ENCODE data around the gene PEX11G. TPM values are rescaled to one million over a fixed set of nuclear protein-coding genes. Genes with fewer than 3 reads are reported as not detected.

PEX11G gene
- 1 to 10 TPM; 1.0 to 3.1 (median 1.9) TPM for total RNA-seq

DNA sequence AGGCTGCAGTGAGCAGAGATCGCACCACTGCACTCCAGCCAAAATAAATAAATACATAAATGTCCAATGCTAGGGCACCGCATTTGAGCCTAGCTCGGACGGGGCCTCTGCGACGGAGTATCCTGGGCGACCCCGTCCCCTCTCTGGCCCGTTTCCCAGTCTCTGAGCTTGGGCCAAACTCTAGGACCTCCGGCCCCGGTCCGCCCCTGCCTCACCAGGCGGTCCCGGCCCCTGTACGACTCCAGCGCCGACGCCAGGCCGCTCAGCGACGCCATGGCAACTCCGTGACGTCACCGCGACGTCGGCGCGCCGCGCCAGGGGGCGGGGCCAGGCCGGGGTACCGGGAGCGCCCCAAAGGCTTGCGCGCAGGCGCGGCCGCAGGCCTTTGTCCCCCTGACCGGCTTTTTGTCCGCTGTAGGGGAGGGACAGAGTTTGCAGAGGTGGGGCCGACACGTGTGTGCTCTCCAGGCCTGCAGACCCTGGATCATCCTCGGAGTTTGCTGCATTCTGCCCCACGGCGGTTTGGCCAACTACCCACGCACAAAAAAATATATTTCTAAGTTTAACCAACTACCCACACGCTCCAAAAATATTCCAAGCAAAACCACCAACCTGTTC lies at the start of gene PEX11G:
Gene PEX11G (minus strand): TSS at position 300 of the 618 bp plus-strand sequence. CDS start 25 bp downstream, at position 275.
- Histone ChIP-seq H3K9me3 (no peaks in the 10 kb centered on the region), H3K4me1 (peaks cover 0 to 17% (median 4%) of the 10 kb centered on the region in 3 donors), H3K4me3 (peak within 1 kb of the TSS; percentile 54 to 67), H3K27ac (peak within 1 kb of the TSS; percentile 61 to 88 (median 86)), H3K36me3 (no peaks in the 10 kb centered on the region), H3K27me3 (no peaks in the 10 kb centered on the region)
- TF ChIP-seq, protein P1, sequence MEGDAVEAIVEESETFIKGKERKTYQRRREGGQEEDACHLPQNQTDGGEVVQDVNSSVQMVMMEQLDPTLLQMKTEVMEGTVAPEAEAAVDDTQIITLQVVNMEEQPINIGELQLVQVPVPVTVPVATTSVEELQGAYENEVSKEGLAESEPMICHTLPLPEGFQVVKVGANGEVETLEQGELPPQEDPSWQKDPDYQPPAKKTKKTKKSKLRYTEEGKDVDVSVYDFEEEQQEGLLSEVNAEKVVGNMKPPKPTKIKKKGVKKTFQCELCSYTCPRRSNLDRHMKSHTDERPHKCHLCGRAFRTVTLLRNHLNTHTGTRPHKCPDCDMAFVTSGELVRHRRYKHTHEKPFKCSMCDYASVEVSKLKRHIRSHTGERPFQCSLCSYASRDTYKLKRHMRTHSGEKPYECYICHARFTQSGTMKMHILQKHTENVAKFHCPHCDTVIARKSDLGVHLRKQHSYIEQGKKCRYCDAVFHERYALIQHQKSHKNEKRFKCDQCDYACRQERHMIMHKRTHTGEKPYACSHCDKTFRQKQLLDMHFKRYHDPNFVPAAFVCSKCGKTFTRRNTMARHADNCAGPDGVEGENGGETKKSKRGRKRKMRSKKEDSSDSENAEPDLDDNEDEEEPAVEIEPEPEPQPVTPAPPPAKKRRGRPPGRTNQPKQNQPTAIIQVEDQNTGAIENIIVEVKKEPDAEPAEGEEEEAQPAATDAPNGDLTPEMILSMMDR (IDR thresholded peaks at IDR 0.05), result peak in 2 of 4 experiments; percentile 5 to 7
- TF ChIP-seq POLR2A (IDR thresholded peaks at IDR 0.05), result peak; percentile 71 to 80
- peak; percentile 69 for TF ChIP-seq POLR2AphosphoS5 (IDR thresholded peaks at IDR 0.05)
- no peak for TF ChIP-seq EP300 (IDR thresholded peaks at IDR 0.05)
- WGBS, 2 donors (ENCODE audit: low coverage in 1 of 2), result 0% methylated on average over 7 of the region's 49 CpGs; no CpG with 5 or more reads in 1 of the 2 donors
- peak; percentile 95 for ATAC-seq

DNA sequence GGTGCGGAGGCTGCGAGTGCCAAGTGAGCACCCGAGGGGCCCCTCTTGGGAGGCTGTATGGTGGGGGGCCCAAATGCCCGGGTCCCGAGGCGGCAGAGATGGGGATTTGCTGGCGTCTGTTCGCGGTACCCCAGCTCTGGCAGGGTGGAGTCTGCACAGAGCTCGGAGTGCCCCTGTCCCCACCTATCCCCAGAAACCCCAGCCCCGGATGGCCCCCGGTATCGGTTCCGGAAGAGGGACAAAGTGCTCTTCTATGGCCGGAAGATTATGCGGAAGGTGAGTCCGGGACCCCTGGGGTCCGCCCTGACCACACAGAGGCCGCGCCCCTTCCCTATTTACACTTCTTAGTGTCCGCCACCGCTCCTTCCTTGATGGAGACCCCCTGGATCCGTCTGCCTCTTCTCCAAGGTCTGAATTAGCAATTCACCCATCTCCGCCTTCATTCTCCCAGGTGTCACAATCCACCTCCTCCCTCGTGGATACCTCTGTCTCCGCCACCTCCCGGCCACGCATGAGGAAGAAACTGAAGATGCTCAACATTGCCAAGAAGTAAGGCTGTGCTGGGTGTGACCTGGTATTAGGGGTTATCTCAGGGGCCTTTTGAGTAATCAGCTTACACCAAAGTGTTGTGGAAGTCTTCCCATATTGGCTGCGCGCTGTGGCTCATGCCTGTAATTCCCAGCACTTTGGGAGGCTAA lies 47.3 kb upstream of the PEX11G start:
- H3K36me3 ChIP-seq, result peaks cover 0 to 54% of the 10 kb centered on the region in 2 donors
- no peaks in the 10 kb centered on the region for H3K27me3 ChIP-seq
- no peak for ATAC-seq
- no peaks in the 10 kb centered on the region for H3K9me3 ChIP-seq
- TF ChIP-seq, protein P1 (IDR thresholded peaks at IDR 0.05), result no peak
- TF ChIP-seq POLR2A (IDR thresholded peaks at IDR 0.05), result no peak
- no peak for TF ChIP-seq POLR2AphosphoS5 (IDR thresholded peaks at IDR 0.05)
- TF ChIP-seq EP300 (IDR thresholded peaks at IDR 0.05), result no peak
- WGBS, 2 donors (ENCODE audit: low coverage in 1 of 2), result 14 to 29% methylated on average over 16 to 18 of the region's 30 CpGs
- H3K4me3 ChIP-seq, result peak overlapping the region; percentile 60 to 70
- H3K4me1 ChIP-seq, result peaks cover 0 to 28% (median 5%) of the 10 kb centered on the region in 3 donors
- H3K27ac ChIP-seq, result peak overlapping the region; percentile 82 to 99 (median 91)

DNA sequence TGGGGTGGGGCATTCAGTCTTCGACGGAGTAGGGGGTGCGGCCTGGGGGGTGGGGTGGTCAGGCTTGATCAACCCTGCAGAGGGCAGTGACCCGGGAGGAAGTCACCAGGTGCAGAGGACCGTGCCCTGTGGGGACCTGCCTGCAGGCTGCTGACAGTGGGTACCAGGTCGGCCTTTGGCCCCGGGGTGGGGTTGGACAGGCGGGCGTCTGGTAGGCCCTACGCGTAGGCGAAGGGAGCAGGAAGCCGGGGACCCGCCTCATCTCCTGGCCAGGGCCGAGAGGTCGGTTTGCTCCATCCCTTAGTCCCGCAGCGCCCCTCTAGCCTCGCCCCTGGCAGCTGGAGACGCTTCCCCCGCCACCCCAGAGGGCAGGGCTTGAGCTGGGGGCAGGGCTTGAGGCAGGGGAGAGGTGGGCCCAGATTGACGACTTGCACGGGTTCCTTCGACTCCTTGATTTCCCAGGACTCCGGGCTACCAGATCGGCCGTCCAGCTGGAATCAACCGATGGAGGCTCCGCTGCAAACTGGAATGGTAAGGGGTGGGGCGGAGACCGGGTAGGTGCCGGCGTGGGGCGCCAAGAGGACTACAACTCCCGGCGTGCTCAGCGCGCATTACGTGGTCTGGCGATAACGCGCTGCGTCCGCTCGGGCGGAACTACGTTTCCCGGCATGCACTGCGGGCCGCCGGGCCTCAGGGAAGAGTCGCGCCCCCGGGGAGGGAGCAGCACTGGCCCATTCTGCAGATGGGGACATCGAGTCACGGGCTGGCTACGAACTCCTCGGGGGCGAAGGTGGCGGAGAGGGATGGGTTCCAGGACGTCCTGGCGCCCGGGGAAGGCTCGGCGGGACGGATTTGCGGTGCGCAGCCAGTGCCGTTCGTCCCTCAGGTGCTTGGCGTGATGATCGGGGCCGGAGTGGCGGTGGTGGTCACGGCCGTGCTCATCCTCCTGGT lies 46.5 kb upstream of the PEX11G start, which contains the start of gene PNPLA6:
Gene PNPLA6 (plus strand): TSS at position 671 of the 951 bp plus-strand sequence. CDS start 72 bp downstream, at position 743.
- Histone ChIP-seq H3K36me3 (peaks cover 0 to 54% of the 10 kb centered on the region in 2 donors), H3K27ac (peak within 1 kb of the TSS; percentile 82 to 99 (median 91)), H3K9me3 (no peaks in the 10 kb centered on the region), H3K27me3 (no peaks in the 10 kb centered on the region), H3K4me1 (peaks cover 0 to 28% (median 5%) of the 10 kb centered on the region in 3 donors), H3K4me3 (peak within 1 kb of the TSS; percentile 60 to 70)
- TF ChIP-seq EP300 (IDR thresholded peaks at IDR 0.05), result no peak
- TF ChIP-seq, protein P1 (IDR thresholded peaks at IDR 0.05), result no peak
- peak; percentile 87 for TF ChIP-seq POLR2AphosphoS5 (IDR thresholded peaks at IDR 0.05)
- peak; percentile 46 to 47 for TF ChIP-seq POLR2A (IDR thresholded peaks at IDR 0.05)
- ATAC-seq, result peak; percentile 85
- no CpG with 5 or more reads among the region's 76 CpGs for WGBS, 2 donors (ENCODE audit: low coverage in 1 of 2)

DNA sequence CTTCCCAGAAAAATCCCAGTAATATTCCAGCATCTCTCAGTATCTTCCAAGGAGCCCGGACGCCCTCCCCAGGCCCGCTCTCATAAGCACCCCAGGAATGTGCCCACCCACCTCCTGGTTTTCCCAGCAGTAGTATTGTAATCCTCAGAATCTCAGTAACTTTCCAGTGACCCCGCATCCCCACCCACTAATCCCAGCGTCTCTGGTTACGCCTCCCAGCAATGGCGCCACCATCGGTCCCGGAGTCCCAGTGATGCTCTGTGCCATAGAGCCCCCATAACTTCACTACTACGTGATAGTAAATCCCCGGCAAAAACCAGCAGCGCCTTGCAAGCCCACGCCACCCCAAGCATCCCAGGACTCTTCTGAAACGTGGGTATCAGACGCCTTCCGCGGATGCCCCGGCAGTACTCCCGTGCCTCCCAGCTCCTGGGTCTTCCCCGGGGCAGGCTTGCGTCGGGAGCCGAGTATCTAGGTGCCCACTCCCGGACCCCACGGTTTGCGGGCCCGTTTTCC lies 45.8 kb upstream of the PEX11G start:
- peak overlapping the region; percentile 82 to 99 (median 91) for H3K27ac ChIP-seq
- 0% methylated on average over 3 to 9 of the region's 27 CpGs for WGBS, 2 donors (ENCODE audit: low coverage in 1 of 2)
- peaks cover 0 to 28% (median 5%) of the 10 kb centered on the region in 3 donors for H3K4me1 ChIP-seq
- peak overlapping the region; percentile 60 to 70 for H3K4me3 ChIP-seq
- no peaks in the 10 kb centered on the region for H3K9me3 ChIP-seq
- no peak for TF ChIP-seq POLR2AphosphoS5 (IDR thresholded peaks at IDR 0.05)
- TF ChIP-seq, protein P1 (IDR thresholded peaks at IDR 0.05), result peak in 1 of 4 experiments; percentile 23
- H3K27me3 ChIP-seq, result no peaks in the 10 kb centered on the region
- peak; percentile 63 for ATAC-seq
- H3K36me3 ChIP-seq, result peaks cover 0 to 54% of the 10 kb centered on the region in 2 donors

Data from gastroesophageal sphincter (tissue), 4 donors.